Right lobe of liver (tissue), 4 donors: ENCODE measurements around the gene THSD7B.

Source experiments
- POLR2A ChIP-seq: fragments of 450-650 bp; IDR thresholded peaks from one replicate; pipeline ENCODE4 v1.6.1; 2017; ENCODE audit warnings: antibody characterized with exemption, mild to moderate bottlenecking
- TF ChIP-seq, protein P1 (sequence below), 4 donors: fragments of 200-600 bp in 3 of 4; fragments of 450-650 bp in 1 of 4; IDR thresholded peaks; one replicate each; pipeline versions ENCODE4 v1.5.1 to v1.8.0; 2016 to 2022; ENCODE audit warnings: antibody characterized with exemption in 4 of 4, mild to moderate bottlenecking in 2 of 4
- donor health status: DM: no; HTN: no; CAD: no.
- donor health status: DM: no; HTN: no; CAD: no.
- donor health status: DM: no; HTN: yes; CAD: no.

DNA sequence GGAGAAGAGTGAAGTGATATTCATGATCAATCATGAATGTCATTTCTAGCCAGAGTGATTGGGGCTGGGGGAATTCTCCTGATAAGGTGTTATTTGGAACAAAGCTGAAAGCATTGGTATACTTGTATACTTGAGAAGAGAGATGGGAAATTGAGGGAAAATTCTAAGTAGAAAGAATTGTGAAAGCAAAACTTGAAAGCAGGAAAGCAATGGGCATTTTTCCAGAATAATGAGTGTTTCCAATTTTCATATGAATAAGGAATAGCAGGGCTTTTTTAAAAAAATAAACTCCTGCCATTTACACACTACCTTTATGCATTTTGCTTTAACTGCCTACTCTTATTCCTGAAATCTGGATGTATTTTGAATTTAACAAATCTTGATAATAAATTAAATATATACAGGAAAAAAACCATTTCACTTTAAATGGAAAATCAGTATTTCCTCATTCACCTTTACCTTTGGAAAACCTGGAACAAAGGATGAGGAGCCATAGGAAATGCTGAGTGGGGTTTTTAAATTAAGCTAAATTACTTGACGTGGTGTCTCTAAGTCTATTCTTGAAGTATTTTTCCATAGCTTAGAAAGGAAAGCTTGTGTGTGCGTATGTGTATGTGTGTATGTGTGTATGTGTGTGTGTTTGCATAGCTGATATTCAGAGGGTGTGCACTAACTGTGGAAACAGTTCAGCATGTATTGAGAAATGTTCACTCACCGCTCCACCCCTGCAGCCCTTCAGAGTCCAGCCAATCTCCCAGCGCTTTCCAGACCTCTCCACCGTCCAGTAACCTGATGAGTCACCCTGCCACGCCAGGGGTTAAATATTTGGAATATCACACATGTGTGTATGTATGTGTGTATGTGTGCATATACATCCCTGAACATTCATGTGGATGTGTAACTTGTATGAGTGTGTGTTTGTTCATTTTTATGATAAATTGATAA, 427.3 kb downstream of the THSD7B start:
- TF ChIP-seq, protein P1, sequence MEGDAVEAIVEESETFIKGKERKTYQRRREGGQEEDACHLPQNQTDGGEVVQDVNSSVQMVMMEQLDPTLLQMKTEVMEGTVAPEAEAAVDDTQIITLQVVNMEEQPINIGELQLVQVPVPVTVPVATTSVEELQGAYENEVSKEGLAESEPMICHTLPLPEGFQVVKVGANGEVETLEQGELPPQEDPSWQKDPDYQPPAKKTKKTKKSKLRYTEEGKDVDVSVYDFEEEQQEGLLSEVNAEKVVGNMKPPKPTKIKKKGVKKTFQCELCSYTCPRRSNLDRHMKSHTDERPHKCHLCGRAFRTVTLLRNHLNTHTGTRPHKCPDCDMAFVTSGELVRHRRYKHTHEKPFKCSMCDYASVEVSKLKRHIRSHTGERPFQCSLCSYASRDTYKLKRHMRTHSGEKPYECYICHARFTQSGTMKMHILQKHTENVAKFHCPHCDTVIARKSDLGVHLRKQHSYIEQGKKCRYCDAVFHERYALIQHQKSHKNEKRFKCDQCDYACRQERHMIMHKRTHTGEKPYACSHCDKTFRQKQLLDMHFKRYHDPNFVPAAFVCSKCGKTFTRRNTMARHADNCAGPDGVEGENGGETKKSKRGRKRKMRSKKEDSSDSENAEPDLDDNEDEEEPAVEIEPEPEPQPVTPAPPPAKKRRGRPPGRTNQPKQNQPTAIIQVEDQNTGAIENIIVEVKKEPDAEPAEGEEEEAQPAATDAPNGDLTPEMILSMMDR (IDR thresholded peaks at IDR 0.05): no peak
- no peak for TF ChIP-seq POLR2A
